Activated CD4-positive, alpha-beta memory T cell treated with anti-CD3 and anti-CD28 coated beads for 36 hours (primary cell): ENCODE data around the gene TOM1L2. TPM values are rescaled to one million over a fixed set of nuclear protein-coding genes. Genes with fewer than 3 reads are reported as not detected.

Experiments used
- CTCF ChIA-PET: fragments of 350-600 bp; sonication (Branson Sonifier 250); formaldehyde crosslinking; loops from one replicate; lab custom pipeline; 2021; ENCODE audit warnings: antibody characterized with exemption, inconsistent platforms; lab: Charles Lee
- POLR2A ChIA-PET: fragments of 350-600 bp; sonication (Branson Sonifier 250); formaldehyde crosslinking; loops from one replicate; lab custom pipeline; 2021; ENCODE audit warnings: antibody characterized with exemption; lab: Charles Lee
- DNase-seq: peaks from one replicate; pipeline ENCODE4 v3.0.0-alpha.2; 2020
- H3K27ac Mint-ChIP-seq: one replicate; pipeline ENCODE4 v1.8.0; 2021; ENCODE audit warnings: mixed read lengths
- H3K27me3 Mint-ChIP-seq: one replicate; pipeline ENCODE4 v1.8.0; 2021; ENCODE audit warnings: mixed read lengths
- H3K36me3 Mint-ChIP-seq: one replicate; pipeline ENCODE4 v1.8.0; 2021; ENCODE audit warnings: mixed read lengths
- H3K4me1 Mint-ChIP-seq: one replicate; pipeline ENCODE4 v1.8.0; 2021; ENCODE audit warnings: low read depth, mixed read lengths
- H3K4me3 Mint-ChIP-seq: one replicate; pipeline ENCODE4 v1.8.0; 2021; ENCODE audit warnings: mild to moderate bottlenecking, mixed read lengths
- H3K9me3 Mint-ChIP-seq: one replicate; pipeline ENCODE4 v1.8.0; 2021; ENCODE audit warnings: mixed read lengths
- intact Hi-C: fragments of 100-400 bp; cut with micrococcal nuclease; formaldehyde crosslinking; loops from one replicate; pipeline ENCODE4 v1.15.1; 2023
- total RNA-seq, 2 experiments: library from RNA; stranded (reverse); gene quantifications; one replicate each; pipeline ENCODE4 v1.2.3, GENCODE V29; 2021

Gene TOM1L2
- total RNA-seq, 2 experiments from 2014 or later: 11.1 to 12.7 TPM

- no peak overlapping the region for H3K4me3 Mint-ChIP-seq
- H3K27me3 Mint-ChIP-seq: no peaks in the 10 kb centered on the region
- ChIA-PET POLR2A (no interaction called here), CTCF (interaction anchor here (0.5 to 1.5 kb wide), 4 partner anchors 38 to 116 kb away, joined by 3 to 4 read pairs (median 4); no protein-coding TSS in a partner anchor)
- intact Hi-C loops: no loop called here
- peaks cover 2% of the 10 kb centered on the region for H3K4me1 Mint-ChIP-seq
- DNase-seq: no peak
- H3K9me3 Mint-ChIP-seq: no peaks in the 10 kb centered on the region
- no peak overlapping the region for H3K27ac Mint-ChIP-seq
- no peaks in the 10 kb centered on the region for H3K36me3 Mint-ChIP-seq
Observed at GRCh38 chr17:17928398-17929287, 43.6 kb downstream of the TOM1L2 start.

GRCh38 chr17:17926840-17927449 lies 45.3 kb downstream of the TOM1L2 start:
- no peaks in the 10 kb centered on the region for H3K4me1 Mint-ChIP-seq
- H3K9me3 Mint-ChIP-seq: no peaks in the 10 kb centered on the region
- ChIA-PET CTCF (no interaction called here), POLR2A (no interaction called here)
- H3K27me3 Mint-ChIP-seq: no peaks in the 10 kb centered on the region
- no peaks in the 10 kb centered on the region for H3K36me3 Mint-ChIP-seq
- H3K4me3 Mint-ChIP-seq: no peak overlapping the region
- intact Hi-C loops: no loop called here
- no peak for DNase-seq
- no peak overlapping the region for H3K27ac Mint-ChIP-seq

GRCh38 chr17:17926036-17926435 lies 46.2 kb downstream of the TOM1L2 start:
- POLR2A ChIA-PET: no interaction called here
- H3K4me1 Mint-ChIP-seq: peaks cover 4% of the 10 kb centered on the region

DNA sequence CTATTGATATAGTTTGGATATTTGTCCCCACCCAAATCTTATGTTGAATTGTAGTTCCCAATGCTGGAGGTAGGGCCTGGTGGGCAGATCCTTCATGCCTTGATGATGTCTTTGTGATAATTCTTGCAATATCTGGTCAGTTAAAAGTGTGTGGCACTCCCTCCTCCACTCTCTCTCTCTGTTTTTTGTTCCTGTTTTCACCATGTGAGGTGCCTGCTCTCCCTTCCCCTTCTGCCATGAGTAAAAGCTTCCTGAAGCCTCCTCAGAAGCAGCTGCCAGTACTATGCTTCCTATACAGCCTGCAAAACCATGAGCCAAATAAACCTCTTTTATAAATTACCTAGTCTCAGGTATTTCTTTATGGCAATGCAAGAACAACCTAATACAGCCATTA lies 47.3 kb downstream of the TOM1L2 start:
- ChIA-PET POLR2A (no interaction called here), CTCF (no interaction called here)
- Mint-ChIP-seq H3K27me3 (no peaks in the 10 kb centered on the region), H3K27ac (no peak overlapping the region), H3K36me3 (no peaks in the 10 kb centered on the region), H3K4me3 (no peak overlapping the region), H3K9me3 (no peaks in the 10 kb centered on the region), H3K4me1 (peaks cover 4% of the 10 kb centered on the region)
- intact Hi-C loops: no loop called here
- DNase-seq: no peak

More at GRCh38 chr17:17926036-17926435, 46.2 kb downstream of the TOM1L2 start:
- no peak for DNase-seq
- Mint-ChIP-seq H3K27ac (no peak overlapping the region), H3K27me3 (no peaks in the 10 kb centered on the region), H3K36me3 (no peaks in the 10 kb centered on the region), H3K4me3 (no peak overlapping the region), H3K9me3 (no peaks in the 10 kb centered on the region)
- intact Hi-C loops: no loop called here
- CTCF ChIA-PET: no interaction called here

DNA sequence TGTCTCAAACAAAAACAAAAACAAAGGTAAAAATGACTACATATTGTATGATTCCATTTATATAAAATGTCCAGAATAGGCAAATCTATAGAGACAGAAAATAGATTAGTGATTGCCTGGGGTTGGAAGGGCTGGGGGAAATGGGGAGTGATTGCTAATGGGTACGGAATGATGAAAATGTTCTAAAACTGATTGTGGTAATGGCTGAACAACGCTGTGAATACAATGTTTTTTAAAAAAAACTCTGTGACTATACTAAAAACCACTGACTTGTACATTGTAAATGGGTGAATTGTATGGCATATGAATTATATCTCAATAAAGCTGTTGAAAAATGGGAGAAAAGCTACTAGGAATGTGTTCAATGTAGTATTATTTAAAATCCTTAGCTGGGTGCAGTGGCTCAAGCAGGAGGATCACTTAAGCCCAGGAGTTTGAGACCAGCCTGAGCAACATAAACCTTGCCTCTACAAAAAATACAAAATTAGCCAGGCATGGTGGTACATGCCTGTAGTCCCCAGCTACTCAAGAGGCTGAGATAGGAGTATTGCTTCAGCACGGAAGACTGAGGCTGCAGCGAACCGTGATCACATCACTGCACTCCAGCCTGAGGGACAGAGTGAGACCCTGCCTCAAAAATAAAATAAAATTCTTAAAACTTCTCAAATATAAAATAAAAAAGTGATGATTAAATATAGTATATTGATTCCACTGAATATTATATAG lies 47.9 kb downstream of the TOM1L2 start:
- Mint-ChIP-seq H3K4me3 (no peak overlapping the region), H3K4me1 (peaks cover 4% of the 10 kb centered on the region), H3K27ac (no peak overlapping the region), H3K9me3 (no peaks in the 10 kb centered on the region), H3K36me3 (no peaks in the 10 kb centered on the region), H3K27me3 (no peaks in the 10 kb centered on the region)
- DNase-seq: no peak
- ChIA-PET POLR2A (no interaction called here), CTCF (no interaction called here)
- intact Hi-C loops: no loop called here

DNA sequence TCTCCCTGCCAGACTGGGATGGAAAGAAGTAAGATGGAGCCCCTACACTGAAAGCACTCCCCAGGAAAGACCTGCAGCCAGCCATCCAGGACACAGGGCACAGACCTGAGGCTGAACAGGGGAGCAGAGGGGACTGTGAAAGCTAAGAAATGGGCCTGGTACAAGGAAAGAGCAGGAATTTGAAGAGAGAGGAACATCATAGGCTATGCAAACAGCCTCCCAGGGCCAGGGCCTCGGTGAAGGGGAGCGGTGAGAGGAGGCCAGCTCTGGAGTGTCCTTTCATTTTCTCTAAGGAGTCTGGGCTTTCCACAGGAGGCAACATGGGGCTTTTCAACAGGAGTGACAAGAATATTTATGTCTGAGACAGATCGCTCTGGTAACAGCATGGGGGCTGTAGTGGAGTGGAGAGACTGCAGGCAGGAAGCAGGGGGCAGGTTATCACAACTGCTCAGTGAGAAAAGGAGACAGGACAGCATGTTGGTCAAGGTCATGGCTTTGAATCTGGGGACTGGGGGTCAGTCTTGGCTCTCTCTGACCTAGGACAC lies 50.1 kb downstream of the TOM1L2 start:
- Mint-ChIP-seq H3K4me3 (no peak overlapping the region), H3K27me3 (no peaks in the 10 kb centered on the region), H3K36me3 (no peaks in the 10 kb centered on the region), H3K9me3 (no peaks in the 10 kb centered on the region), H3K27ac (no peak overlapping the region), H3K4me1 (peaks cover 4% of the 10 kb centered on the region)
- no peak for DNase-seq
- ChIA-PET CTCF (interaction anchor here (1.0 kb wide), 1 partner anchor 52 kb away, joined by 3 read pairs; no protein-coding TSS in a partner anchor), POLR2A (no interaction called here)
- intact Hi-C loops: no loop called here

DNA sequence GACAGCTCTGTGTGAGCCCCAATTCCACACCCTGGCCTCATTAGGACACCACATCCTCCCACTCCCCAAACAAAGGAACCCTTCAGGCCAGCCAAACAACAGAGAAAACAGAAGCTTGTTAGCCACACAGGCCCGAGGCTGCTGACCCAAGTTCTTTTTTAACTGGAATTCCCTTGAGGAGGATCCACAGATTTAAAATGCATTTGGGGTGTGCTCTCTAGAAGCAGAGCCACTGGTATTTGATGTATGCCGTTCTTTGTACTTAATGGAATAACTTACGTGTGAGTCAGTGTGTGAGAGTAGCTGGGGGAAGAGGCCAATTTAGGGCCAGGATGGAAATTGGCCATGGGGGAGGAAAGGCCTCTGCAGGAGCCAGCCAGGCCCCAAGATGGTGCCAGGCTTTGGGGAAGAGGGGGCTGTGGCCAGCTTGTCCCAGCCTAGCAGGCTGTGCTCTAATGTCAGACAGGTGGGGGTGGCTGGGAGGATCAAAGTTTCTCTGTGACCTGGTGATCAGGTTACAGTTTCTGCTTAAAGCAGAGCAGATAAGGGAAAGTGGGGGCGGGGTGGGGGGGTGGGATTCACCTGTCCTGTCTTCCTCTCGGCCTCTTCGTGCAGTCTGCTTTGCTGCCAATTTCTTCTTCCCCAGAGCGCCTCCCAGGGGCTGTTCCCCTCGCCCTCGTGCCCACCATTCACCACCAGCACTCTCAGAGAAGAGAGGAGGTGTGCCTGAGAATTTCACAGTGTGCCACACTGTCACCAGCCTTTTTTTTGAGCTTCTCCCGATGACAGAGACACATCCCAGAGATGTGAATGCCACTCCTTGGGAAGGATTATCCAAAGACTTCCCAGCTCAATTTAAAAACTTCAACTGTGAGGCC lies 50.8 kb downstream of the TOM1L2 start:
- ChIA-PET CTCF (interaction anchor here (0.9 to 1.4 kb wide), 5 partner anchors 22 to 129 kb away, joined by 3 to 4 read pairs (median 3); no protein-coding TSS in a partner anchor), POLR2A (no interaction called here)
- intact Hi-C loops: no loop called here
- Mint-ChIP-seq H3K27ac (no peak overlapping the region), H3K9me3 (no peaks in the 10 kb centered on the region), H3K4me3 (no peak overlapping the region), H3K27me3 (no peaks in the 10 kb centered on the region), H3K4me1 (peaks cover 4% of the 10 kb centered on the region), H3K36me3 (no peaks in the 10 kb centered on the region)
- DNase-seq: no peak

GRCh38 chr17:17919169-17920107 lies 52.8 kb downstream of the TOM1L2 start:
- DNase-seq: peak; percentile 78
- POLR2A ChIA-PET: interaction anchor here (1.1 kb wide), 1 partner anchor 237 kb away, joined by 3 read pairs; no protein-coding TSS in a partner anchor
- Mint-ChIP-seq H3K9me3 (no peaks in the 10 kb centered on the region), H3K27me3 (no peaks in the 10 kb centered on the region), H3K36me3 (no peaks in the 10 kb centered on the region), H3K4me3 (no peak overlapping the region), H3K27ac (no peak overlapping the region), H3K4me1 (peaks cover 6% of the 10 kb centered on the region)
- CTCF ChIA-PET: interaction anchor here (0.7 to 2.7 kb wide), 33 partner anchors 12 to 422 kb away, joined by 3 to 23 read pairs (median 5); partner anchors contain the start of genes DRC3 and TOM1L2
- intact Hi-C loops: loop anchor here (1.0 to 5.0 kb wide), 3 partner anchors 37 to 238 kb away; partner anchors contain the start of gene RAI1

DNA sequence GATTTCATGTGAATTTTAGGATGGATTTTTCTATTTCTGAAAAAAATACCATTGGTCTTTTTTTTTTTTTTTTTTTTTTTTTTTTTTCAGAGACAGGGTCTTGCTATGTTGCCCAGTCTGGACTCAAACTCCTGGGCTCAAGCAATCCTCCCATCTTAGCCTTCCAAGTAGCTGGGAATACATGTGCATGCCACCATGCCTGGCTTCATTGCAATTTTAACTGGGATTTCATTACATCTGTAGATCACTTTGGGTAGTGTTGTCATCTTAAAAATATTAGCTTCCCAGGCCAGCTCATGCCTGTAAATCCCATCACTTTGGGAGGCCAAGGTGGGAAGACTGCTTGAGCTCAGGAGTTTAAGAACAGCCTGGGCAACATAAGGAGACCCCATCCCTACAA lies 54.8 kb downstream of the TOM1L2 start:
- CTCF ChIA-PET: interaction anchor here (2.7 kb wide), 1 partner anchor 116 kb away, joined by 23 read pairs; no protein-coding TSS in a partner anchor
- Mint-ChIP-seq H3K27ac (no peak overlapping the region), H3K4me3 (no peak overlapping the region), H3K9me3 (no peaks in the 10 kb centered on the region), H3K4me1 (peaks cover 14% of the 10 kb centered on the region), H3K36me3 (no peaks in the 10 kb centered on the region), H3K27me3 (no peaks in the 10 kb centered on the region)
- POLR2A ChIA-PET: no interaction called here
- DNase-seq: no peak
- intact Hi-C loops: loop anchor here (5.0 kb wide), 1 partner anchor 35 kb away; no protein-coding TSS in a partner anchor

DNA sequence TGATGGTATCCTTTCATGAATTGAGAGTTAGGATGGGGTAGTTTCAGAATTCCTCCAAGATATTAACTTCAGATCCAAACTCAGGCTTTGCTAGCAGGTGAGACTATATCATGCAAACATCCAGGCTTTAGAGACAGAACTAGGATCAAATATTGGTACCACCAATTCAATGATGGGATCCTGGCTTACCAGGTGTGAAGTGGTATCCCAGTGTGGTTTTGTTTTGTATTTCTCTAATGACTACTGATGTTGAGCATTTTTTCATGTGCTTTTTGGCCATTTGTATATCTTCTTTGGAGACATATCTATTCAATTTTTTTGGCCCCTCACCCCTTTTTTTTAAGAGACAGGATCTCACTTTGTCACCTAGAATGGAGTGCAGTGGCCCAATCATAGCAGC lies 57.0 kb downstream of the TOM1L2 start:
- Mint-ChIP-seq H3K4me1 (peaks cover 10% of the 10 kb centered on the region), H3K27me3 (no peaks in the 10 kb centered on the region), H3K9me3 (no peaks in the 10 kb centered on the region), H3K4me3 (no peak overlapping the region), H3K36me3 (no peaks in the 10 kb centered on the region), H3K27ac (no peak overlapping the region)
- intact Hi-C loops: loop anchor here (5.0 kb wide), 1 partner anchor 33 kb away; no protein-coding TSS in a partner anchor
- ChIA-PET CTCF (no interaction called here), POLR2A (no interaction called here)
- no peak for DNase-seq
